Stimulated activated naive CD8-positive, alpha-beta T cell treated with anti-CD3 and anti-CD28 coated beads, Interleukin-15, amount 100 ng/mL, for 72 hours (primary cell): ENCODE measurements around the gene MMP25.

ENCODE experiments used
- ATAC-seq: fragments of 150-1000 bp; cut with Tn5 transposase; 2 replicates; pipeline ENCODE4 v1.10.0; 2021; ENCODE audit warnings: mild to moderate bottlenecking, moderate library complexity
- DNase-seq, 2 donors: peaks; one replicate each; pipeline ENCODE4 v3.0.0; 2021 to 2022
- H3K27ac Mint-ChIP-seq, 2 donors: one replicate each; pipeline ENCODE4 v1.8.0; 2022; ENCODE audit warnings: mild to moderate bottlenecking in 2 of 2, mixed read lengths in 2 of 2, moderate library complexity in 2 of 2
- H3K27me3 Mint-ChIP-seq: one replicate; pipeline ENCODE4 v1.8.0; 2022; ENCODE audit warnings: mixed read lengths
- H3K4me1 Mint-ChIP-seq: one replicate; pipeline ENCODE4 v1.8.0; 2022; ENCODE audit warnings: mild to moderate bottlenecking, mixed read lengths
- H3K4me3 Mint-ChIP-seq, 2 donors: one replicate each; pipeline ENCODE4 v1.8.0; 2022; ENCODE audit warnings: mild to moderate bottlenecking in 2 of 2, mixed read lengths in 2 of 2, moderate library complexity in 1 of 2
- H3K9me3 Mint-ChIP-seq, 2 donors: one replicate each; pipeline ENCODE4 v1.8.0; 2022; ENCODE audit warnings: mixed read lengths in 2 of 2

Gene MMP25, protein sequence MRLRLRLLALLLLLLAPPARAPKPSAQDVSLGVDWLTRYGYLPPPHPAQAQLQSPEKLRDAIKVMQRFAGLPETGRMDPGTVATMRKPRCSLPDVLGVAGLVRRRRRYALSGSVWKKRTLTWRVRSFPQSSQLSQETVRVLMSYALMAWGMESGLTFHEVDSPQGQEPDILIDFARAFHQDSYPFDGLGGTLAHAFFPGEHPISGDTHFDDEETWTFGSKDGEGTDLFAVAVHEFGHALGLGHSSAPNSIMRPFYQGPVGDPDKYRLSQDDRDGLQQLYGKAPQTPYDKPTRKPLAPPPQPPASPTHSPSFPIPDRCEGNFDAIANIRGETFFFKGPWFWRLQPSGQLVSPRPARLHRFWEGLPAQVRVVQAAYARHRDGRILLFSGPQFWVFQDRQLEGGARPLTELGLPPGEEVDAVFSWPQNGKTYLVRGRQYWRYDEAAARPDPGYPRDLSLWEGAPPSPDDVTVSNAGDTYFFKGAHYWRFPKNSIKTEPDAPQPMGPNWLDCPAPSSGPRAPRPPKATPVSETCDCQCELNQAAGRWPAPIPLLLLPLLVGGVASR

DNA sequence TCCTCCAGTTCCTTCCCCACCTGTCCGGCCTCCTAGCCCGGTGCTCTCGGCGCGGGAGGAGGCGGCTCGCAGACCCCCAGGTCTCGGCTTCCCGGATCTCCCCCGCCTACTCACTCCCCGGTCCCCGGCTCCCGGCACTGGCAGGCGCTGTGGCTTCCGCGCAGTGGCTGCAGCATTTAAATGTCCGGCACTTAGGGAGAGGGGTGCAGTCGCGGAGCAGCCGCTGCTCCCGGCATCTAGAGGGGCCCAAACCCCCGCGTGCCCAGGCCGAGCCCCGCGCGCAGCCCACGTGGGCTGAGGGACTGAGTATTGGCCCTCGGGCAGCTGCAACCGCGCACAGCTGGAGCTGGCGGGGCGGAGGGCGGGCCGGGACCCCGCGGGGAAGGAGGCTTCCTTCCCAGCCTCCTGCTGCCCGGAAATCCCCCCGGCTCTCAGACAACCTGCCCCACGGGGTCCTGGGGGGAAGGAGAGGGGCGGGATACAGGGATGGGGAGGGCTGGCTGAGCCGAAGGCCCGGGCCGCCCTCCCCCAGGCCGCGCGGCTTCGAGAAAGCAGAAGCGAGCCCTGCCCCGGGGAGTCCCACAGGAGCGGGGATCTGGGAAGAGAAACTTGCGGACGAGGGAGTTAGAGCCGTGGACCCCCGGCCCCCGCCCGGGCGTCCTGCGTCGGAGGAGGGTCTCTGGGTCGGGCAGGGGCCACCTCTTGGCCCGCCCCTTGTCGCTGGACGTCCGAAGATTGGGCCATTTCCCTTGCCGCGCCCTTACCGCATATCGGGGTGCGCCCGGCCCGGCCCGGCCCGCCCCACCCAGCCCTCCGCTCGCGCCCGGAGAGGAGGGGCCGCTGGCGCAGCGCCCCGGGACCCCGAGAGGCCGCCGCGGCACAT, at the start of gene MMP25:
TSS of gene MMP25 (plus strand) at position 804 of the 883 bp plus-strand sequence. CDS start 357 bp downstream, outside the sequence.
- H3K27me3 Mint-ChIP-seq = peaks cover 76% of the 10 kb centered on the region
- DNase-seq = peak in 1 of 2 donors; percentile 32
- peak within 1 kb of the TSS; percentile 81 to 85 for H3K4me3 Mint-ChIP-seq
- H3K9me3 Mint-ChIP-seq = no peaks in the 10 kb centered on the region
- peak; percentile 62 for ATAC-seq
- H3K4me1 Mint-ChIP-seq = peaks cover 41% of the 10 kb centered on the region
- peak within 1 kb of the TSS in 1 of 2 donors; percentile 82 for H3K27ac Mint-ChIP-seq

DNA sequence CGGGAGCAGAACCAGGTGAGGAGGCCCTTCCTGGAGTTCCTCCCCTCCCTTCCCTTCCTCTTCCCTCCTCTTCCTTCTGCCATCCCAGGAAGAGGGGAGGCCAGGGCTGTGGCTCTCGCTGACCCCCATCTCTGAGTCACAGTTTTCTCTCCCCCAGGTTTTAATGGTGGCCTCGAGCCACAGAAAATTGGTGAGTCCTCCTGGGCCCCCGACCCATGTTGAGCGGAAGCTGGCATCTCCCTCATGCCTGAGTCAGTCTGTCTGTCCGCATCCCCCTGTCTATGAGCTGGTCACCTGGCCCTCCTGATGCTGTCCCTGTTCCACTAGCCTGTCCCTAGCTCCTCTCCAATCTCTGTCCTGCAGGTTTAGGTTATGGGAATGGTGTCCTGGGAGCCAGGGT, 46.4 kb upstream of the MMP25 start:
- DNase-seq = no peak
- Mint-ChIP-seq H3K9me3 (no peaks in the 10 kb centered on the region), H3K27ac (peak overlapping the region in 1 of 2 donors; percentile 89), H3K4me3 (no peak overlapping the region), H3K4me1 (peaks cover 4% of the 10 kb centered on the region), H3K27me3 (peaks cover 18% of the 10 kb centered on the region)
- no peak for ATAC-seq

DNA sequence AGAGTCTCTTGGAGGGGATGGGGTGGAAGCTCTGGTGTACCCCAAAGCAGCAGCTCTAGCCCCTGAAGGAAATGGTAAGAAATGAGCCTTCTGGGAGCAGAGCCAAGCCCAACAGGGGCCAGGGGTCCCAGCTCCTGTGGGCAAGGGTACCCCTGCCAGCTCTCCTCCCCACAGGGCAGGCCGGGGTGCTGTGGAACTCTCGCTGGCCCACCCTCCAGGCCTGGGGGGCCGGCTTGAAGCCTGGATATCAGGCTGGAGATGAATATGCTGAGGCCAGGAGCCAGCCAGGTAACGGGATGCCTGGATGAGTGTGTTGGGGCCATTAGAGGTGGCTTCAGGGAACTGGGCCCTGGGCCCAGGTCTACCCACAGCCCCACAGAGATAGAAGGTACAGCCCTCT, 45.8 kb upstream of the MMP25 start:
- ATAC-seq (no peak), DNase-seq (no peak)
- H3K4me1 Mint-ChIP-seq = peaks cover 6% of the 10 kb centered on the region
- no peak overlapping the region for H3K4me3 Mint-ChIP-seq
- peaks cover 22% of the 10 kb centered on the region for H3K27me3 Mint-ChIP-seq
- H3K27ac Mint-ChIP-seq = no peak overlapping the region
- H3K9me3 Mint-ChIP-seq = no peaks in the 10 kb centered on the region

DNA sequence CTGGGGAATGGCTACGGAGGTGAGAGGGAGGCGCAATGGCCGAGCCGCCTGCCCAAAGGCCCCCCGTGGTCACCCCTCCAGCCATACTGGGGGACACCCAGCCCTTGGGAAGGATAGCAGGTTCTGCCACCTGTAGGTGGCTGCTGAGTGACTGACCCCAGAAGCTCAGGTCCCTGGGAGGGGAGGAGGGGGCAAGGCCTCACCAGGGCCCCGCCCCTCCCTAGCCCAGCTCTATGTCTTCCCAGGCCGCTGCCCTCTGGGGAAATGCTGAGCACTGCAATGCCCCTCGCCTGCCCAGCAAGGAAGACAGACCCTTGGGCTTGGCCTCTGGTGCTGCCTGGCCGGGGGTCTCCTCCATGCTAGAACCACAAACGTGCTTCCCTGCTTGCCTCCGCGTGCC, 45.0 kb upstream of the MMP25 start:
- H3K27me3 Mint-ChIP-seq = peaks cover 29% of the 10 kb centered on the region
- ATAC-seq = no peak
- no peak overlapping the region for H3K4me3 Mint-ChIP-seq
- DNase-seq = no peak
- no peak overlapping the region for H3K27ac Mint-ChIP-seq
- no peaks in the 10 kb centered on the region for H3K9me3 Mint-ChIP-seq
- peaks cover 6% of the 10 kb centered on the region for H3K4me1 Mint-ChIP-seq

DNA sequence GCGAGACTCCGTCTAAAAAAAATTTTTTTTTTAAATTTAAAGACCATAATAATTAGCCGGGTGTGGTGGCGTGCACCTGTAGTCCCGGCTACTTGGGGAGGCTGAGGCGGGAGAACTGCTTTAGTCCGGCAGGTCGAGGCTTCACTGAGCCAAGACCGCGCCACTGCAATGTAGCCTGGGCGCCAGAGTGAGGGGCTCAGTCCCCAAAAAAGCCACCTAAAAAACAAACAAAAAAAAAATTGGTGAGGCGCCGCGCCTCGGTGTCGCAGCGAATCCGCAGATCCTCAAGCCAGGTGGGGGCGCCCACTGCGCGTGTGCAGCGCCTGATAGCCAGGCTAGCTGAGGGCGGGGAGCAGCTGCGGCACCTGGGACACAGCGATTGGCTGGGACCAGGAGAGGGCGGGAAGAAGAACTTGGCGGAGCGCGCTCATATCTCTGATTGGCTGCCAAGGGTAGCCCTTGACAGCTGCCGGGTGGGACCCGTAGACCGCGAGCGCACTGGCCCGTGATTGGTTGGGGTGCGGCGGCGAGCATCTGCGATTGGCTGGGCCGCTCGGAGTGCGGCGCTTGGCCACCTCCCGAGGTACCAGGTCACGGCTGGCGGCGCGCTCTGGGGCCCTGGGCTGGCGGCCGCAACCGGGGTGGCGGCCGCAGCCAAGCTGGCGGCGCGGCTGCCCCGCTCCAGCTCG, 42.6 kb upstream of the MMP25 start:
- peak; percentile 99 for ATAC-seq
- H3K9me3 Mint-ChIP-seq = no peaks in the 10 kb centered on the region
- DNase-seq = peak; percentile 96 to 99
- peaks cover 25% of the 10 kb centered on the region for H3K4me1 Mint-ChIP-seq
- H3K27me3 Mint-ChIP-seq = peaks cover 53% of the 10 kb centered on the region
- H3K4me3 Mint-ChIP-seq = peak overlapping the region; percentile 65 to 71
- peak overlapping the region in 1 of 2 donors; percentile 76 for H3K27ac Mint-ChIP-seq

DNA sequence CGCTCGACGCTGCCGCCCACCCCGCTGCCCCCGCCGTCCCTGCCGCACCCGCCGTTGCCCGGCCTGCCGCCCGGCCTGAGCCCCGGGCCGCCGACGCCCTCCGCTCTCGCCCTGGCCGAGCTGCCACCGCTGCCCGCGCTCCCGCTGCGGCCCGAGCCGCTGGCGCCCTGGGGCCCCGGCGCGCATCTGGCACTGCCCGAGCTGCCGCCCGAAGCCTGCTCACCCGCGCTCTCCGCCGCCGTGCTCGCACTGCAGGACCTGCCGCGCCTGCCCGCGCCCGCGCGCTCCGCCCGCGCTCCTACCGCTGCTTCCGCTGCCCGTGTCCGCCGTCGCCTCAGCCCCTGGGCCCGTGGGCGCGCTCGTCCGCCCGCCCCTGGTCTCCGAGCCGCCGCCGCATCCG, 42.0 kb upstream of the MMP25 start:
- Mint-ChIP-seq H3K9me3 (no peaks in the 10 kb centered on the region), H3K27ac (no peak overlapping the region), H3K4me3 (peak overlapping the region in 1 of 2 donors; percentile 71), H3K4me1 (peaks cover 28% of the 10 kb centered on the region), H3K27me3 (peaks cover 53% of the 10 kb centered on the region)
- DNase-seq (no peak), ATAC-seq (peak; percentile 34)

DNA sequence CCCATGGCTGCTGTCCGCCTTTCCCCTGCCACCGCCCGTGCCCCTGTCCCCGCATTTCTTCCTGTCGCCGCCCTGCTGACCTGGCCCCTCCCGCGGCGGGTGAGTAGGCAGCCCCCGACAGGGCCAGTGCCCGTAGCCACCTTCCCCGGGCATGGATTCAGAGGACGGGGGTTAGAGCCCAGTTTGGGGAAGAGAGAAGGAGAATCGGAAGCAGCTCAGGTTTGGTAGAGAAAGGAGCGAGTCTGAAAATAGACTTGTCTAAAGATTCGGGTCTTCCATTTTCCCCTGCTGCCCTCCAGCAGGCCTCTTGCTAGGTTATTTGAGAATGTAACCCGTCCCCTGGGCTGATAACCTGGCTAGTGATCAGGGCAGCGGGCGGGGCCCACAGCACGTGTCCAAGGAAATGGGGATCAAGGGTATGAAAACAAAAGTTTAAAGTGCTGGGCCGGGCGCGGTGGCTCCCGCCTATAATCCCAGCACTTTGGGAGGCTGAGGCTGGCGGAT, 41.5 kb upstream of the MMP25 start:
- Mint-ChIP-seq H3K4me1 (peaks cover 28% of the 10 kb centered on the region), H3K27me3 (peaks cover 48% of the 10 kb centered on the region), H3K9me3 (no peaks in the 10 kb centered on the region), H3K4me3 (peak overlapping the region; percentile 71 to 79), H3K27ac (no peak overlapping the region)
- ATAC-seq (no peak), DNase-seq (no peak)

DNA sequence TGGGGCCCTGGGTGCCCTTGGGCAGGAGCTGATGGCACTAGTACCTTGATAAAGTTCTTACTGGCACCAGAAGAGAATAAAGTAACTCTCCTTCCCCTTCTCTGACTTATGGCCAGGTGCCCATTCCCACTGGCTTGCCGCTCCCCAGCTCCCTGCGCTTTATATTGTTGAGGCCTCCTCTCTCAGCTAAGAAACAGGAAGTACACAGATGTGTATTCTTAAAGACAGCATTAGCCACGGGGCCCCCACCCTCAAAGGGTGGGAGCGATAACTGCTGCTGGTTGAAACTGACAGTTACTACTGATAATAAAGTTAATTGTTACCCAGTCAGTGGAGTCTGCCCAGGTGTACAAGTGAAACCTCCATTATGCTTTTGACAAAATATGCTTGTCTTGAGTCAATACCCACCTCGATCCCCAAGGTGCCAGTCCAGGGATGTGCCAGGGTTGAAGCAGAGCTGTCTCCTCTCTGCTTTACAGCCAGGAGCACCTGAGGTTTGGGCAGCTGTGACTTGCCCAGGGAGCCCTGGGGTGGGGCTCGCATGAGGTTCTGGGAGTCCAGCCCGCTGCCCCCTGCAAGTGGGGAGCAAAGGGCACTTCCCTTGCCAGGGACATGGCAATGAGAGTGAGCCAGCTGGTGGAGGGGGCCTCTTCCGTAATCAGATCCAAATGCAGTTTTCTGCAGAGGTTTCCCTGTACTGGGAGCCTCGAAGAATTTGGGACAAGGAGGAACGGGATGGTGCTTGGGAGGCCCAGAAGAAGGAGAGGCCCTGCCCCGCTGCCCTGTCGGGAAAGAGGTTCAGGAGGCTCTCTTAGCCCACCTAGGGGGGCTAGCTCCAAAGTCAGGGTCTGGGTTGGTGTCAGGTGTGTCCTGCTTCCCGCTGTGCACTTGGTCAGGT, 39.1 kb upstream of the MMP25 start:
- ATAC-seq (no peak), DNase-seq (no peak)
- Mint-ChIP-seq H3K27ac (no peak overlapping the region), H3K27me3 (peaks cover 53% of the 10 kb centered on the region), H3K9me3 (no peaks in the 10 kb centered on the region), H3K4me1 (peaks cover 30% of the 10 kb centered on the region), H3K4me3 (peak overlapping the region in 1 of 2 donors; percentile 72)

DNA sequence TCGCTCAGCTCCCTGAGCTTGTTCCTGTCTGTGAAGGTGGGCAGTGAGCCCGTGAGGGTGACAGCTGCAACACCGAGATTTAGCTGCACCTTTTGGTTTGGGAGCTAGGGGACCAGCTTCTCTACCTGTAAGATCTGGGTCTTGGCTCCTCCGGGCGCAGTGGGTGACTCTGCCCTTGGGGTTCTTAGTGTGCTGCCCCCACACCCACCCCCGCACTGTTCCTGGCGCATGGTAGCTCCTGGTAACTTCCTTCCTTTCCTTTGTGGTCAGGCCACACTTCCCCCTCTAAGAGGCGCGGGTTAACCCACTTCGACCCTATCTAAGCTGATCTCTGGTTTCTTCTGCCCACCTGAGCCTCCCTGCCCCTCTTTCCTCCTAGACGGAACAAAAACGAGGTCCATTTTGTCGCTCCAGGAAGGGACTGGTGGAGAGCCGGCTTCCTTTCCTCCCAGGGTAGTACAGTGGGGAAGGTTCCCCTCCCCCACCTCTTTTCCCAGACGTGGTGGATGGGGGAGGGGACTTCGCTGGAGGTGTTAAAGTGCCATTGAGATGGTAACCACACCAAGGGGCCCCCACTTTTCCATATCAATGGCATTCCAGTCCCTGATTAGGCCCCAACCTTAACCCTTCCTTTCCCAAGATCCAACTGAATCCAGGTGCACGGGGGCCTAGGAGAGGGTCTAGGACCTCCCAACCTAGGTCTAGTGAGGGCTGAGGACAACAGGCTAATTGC, 38.2 kb upstream of the MMP25 start:
- DNase-seq (no peak), ATAC-seq (no peak)
- Mint-ChIP-seq H3K27ac (peak overlapping the region; percentile 47 to 67), H3K4me1 (peaks cover 32% of the 10 kb centered on the region), H3K27me3 (peaks cover 61% of the 10 kb centered on the region), H3K4me3 (peak overlapping the region; percentile 56 to 72), H3K9me3 (no peaks in the 10 kb centered on the region)

DNA sequence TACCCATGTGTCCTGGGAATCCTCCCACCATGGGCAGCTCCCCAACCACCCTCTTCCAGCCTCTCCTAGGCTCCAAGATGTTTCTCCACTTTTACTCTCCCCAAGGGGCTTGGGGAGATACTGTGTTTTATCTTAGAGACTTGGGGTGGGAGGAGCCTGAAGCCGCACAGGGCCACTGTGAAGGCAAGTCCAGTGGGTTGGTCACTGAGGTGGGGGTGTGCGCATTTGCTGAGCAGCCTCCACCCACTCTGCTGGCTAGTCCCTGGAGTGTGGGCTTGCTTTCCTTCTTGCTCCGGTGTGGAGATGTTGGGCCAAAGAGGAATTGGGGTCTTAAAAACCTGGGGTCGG, 37.7 kb upstream of the MMP25 start:
- peaks cover 32% of the 10 kb centered on the region for H3K4me1 Mint-ChIP-seq
- H3K27me3 Mint-ChIP-seq = peaks cover 66% of the 10 kb centered on the region
- H3K9me3 Mint-ChIP-seq = no peaks in the 10 kb centered on the region
- H3K4me3 Mint-ChIP-seq = peak overlapping the region in 1 of 2 donors; percentile 72
- no peak for DNase-seq
- ATAC-seq = no peak
- peak overlapping the region in 1 of 2 donors; percentile 67 for H3K27ac Mint-ChIP-seq

DNA sequence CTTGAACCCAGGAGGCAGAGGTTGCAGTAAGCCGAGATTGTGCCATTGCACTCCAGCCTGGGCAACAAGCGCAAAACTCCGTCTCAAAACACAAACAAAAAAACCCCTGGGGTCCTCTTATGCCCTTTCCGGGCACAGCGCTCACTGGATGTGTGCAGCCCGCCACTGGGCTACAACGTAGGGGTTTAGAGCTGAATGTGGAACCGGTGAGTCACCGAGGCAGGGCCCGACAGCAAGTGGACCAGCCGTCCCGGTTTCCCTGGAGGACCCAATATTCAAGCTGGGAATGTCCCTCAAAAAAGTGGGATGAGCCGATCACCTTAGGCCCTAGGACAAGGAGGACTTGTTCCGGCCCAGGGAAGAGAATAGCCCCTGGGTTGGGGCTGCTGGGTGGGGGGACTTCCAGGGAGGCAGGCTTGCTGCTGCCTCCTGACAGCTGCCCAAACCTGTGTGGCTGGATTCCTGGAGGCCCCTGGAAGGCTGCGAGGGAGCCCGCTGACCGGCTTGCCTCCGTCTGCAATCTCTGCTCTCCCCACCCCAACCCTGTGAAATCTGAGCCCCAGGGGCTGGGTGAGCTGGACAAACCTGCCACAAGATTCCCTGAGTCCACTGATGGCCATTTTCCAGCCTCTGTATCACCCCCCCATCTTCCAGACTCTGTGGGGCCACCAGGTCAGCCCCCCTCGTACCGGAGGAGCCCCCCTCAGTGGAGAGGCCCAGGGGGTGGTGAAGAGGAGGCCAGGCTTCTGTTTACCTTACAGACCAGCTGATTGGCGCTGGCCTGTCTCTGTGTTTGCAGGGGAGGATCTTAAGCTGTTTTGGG, 36.6 kb upstream of the MMP25 start:
- ATAC-seq = no peak
- no peak for DNase-seq
- peaks cover 29% of the 10 kb centered on the region for H3K4me1 Mint-ChIP-seq
- H3K27ac Mint-ChIP-seq = no peak overlapping the region
- no peaks in the 10 kb centered on the region for H3K9me3 Mint-ChIP-seq
- H3K27me3 Mint-ChIP-seq = peaks cover 74% of the 10 kb centered on the region
- no peak overlapping the region for H3K4me3 Mint-ChIP-seq

DNA sequence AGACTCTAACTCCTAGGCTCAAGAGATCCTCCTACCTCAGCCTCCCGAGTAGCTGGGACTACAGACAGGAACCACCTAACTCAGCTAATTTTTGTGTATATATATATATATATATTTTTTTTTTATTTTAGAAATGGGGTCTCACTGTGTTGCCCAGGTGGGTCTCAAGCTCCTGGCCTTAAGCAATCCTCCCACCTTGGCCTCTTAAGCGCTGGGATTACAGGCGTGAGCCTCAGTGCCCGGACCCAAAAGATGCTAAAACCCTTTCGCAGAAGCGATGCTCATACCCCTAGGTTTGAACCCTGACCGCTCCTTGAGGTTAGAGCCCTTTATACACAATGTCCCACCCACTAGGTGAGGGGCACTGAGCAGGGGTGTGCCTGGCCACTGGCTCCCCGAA, 35.9 kb upstream of the MMP25 start:
- H3K27ac Mint-ChIP-seq = no peak overlapping the region
- DNase-seq = no peak
- no peaks in the 10 kb centered on the region for H3K9me3 Mint-ChIP-seq
- no peak overlapping the region for H3K4me3 Mint-ChIP-seq
- no peak for ATAC-seq
- peaks cover 26% of the 10 kb centered on the region for H3K4me1 Mint-ChIP-seq
- peaks cover 69% of the 10 kb centered on the region for H3K27me3 Mint-ChIP-seq

DNA sequence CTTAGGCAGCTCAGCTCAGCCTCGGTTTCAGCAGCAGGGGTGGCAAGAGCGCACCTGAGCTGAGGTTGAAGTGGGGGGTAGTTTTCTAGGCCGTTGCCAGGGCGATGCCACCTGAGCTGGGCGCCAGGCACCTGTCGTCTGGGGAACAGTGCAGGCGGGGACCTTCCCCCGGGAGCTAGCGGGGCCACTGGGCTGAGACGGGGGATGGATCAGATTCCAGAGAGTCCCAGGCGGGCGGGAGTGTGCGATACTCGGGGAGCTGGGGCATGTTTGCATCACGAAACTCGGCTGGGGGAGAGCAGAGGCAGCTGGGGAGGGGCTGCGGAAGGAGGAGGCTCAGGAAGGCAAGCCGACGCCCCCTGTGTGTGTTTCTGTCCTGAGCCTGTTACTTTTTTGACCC, 34.1 kb upstream of the MMP25 start:
- H3K27me3 Mint-ChIP-seq = peaks cover 59% of the 10 kb centered on the region
- H3K9me3 Mint-ChIP-seq = no peaks in the 10 kb centered on the region
- ATAC-seq (peak; percentile 3), DNase-seq (no peak)
- peaks cover 22% of the 10 kb centered on the region for H3K4me1 Mint-ChIP-seq
- H3K27ac Mint-ChIP-seq = no peak overlapping the region
- peak overlapping the region in 1 of 2 donors; percentile 41 for H3K4me3 Mint-ChIP-seq
